GM12892 (cell line): Measurements from ENCODE around the gene DDX39B.

Source experiments
- DNase-seq: peaks from one replicate; pipeline ENCODE4 v3.0.0; 2011; ENCODE audit not compliant: insufficient read length
- FAIRE-seq: peaks from 2 replicates; lab custom pipeline; 2011; peaks lifted over from hg19 to GRCh38; lab: Jason Lieb, UNC
- POLR2A ChIP-seq: IDR thresholded peaks from 2 replicates; pipeline ENCODE4 v1.6.1; 2011; ENCODE audit warnings: low read depth, low read length, control low read depth
- POLR2AphosphoS5 ChIP-seq: IDR thresholded peaks from 2 replicates; pipeline ENCODE4 v1.6.1; 2011; ENCODE audit warnings: low read depth, low read length, control low read depth
- TAF1 ChIP-seq: IDR thresholded peaks from 2 replicates; pipeline ENCODE4 v1.6.1; 2011; ENCODE audit warnings: low read depth, mild to moderate bottlenecking, control low read depth, low read length, borderline replicate concordance

The DDX39B gene

DNA sequence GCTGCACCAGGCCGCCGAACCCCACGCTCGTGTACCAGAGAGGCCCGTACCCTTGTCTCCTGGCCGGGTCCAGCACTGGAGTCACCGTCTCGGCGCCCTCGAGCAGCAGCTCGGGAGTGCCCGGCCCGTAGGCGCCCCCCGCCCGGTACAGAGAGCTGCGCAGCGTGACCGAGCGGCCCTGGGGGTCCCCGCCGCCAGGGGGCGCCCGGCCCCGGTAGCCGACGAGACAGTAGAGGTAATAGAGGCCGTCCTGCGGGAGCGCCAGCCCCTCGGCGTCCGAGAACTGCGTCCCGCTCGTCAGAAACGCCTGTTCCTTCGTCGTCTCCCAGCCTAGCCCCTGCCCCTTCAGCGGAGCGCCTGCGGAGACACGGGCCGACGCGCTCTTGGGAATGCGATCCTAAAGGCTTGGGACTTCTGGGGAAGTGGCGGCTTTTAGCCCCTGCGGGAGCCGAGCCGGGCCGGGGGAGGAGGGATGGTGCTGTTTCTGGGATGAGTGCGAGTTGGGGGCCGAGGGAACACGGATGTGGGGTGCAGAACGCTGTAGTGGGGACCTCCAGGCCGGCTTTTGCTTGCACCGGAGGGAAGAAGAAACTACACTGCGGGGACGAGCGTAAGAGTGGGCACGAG is 39.1 kb upstream of the DDX39B start:
- FAIRE-seq (peak; percentile 92), DNase-seq (no peak)
- TF ChIP-seq POLR2A (peak; percentile 69; the same call in 1 of the 2 replicates), POLR2AphosphoS5 (peak; percentile 40; the same call in 1 of the 2 replicates), TAF1 (no peak; the same call in 1 of the 2 replicates)

DNA sequence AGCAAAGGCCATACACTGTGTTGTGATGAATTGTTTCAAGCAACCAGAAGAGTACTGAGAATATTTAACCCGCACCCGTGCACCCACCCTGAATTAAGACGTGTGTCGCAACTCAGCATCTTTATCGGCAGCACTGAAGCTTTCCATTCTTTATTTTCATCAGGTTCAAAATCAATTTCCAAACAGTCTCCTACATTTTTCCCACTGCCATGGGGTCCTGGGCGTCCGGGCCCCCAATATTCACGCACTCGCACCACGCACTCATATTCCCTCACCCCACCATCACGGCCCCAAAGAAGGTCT is 38.6 kb upstream of the DDX39B start:
- DNase-seq (no peak), FAIRE-seq (no peak)
- TF ChIP-seq POLR2A (no peak), POLR2AphosphoS5 (no peak)

GRCh38 chr6:31579546-31580437 is 38.0 kb upstream of the DDX39B start:
- peak; percentile 48; the same call in 1 of the 2 replicates for TF ChIP-seq POLR2A
- no peak for TF ChIP-seq POLR2AphosphoS5
- FAIRE-seq (peak; percentile 44), DNase-seq (no peak)

GRCh38 chr6:31579119-31579505 is 37.3 kb upstream of the DDX39B start:
- no peak for TF ChIP-seq POLR2AphosphoS5
- TF ChIP-seq POLR2A: no peak
- no peak for TF ChIP-seq TAF1
- FAIRE-seq (no peak), DNase-seq (no peak)

DNA sequence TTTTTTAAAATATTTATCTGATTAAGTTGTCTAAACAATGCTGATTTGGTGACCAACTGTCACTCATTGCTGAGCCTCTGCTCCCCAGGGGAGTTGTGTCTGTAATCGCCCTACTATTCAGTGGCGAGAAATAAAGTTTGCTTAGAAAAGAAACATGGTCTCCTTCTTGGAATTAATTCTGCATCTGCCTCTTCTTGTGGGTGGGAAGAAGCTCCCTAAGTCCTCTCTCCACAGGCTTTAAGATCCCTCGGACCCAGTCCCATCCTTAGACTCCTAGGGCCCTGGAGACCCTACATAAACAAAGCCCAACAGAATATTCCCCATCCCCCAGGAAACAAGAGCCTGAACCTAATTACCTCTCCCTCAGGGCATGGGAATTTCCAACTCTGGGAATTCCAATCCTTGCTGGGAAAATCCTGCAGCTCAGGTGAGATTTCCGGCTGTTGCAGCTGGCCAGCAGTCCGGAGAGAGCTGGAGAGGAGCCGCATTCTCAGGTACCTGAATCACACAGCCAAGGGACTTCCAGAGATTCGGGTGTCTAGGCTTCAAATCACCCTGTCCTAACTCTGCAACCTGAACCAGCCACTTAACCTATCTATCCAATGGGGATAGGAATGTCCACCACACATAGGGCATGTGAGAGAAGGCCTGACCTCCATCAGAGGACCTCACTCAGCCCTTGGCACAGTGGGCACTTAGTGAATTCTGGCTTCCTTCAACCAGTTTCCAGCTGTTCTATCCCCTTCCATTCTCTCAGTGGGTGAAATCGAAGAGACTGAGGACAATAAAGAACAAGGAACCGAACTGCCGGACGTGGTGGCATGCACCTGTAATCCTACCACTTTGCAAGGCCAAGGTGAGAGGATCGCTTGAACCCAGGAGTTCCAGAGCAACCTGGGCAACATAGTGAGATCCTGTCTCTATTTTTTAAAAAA is 36.6 kb upstream of the DDX39B start:
- peak; percentile 9 for FAIRE-seq
- TF ChIP-seq POLR2A (peak; percentile 81), POLR2AphosphoS5 (peak; percentile 81), TAF1 (no peak)
- DNase-seq: no peak

- DNase-seq (no peak), FAIRE-seq (no peak)
These were observed 35.8 kb upstream of the DDX39B start for GRCh38 chr6:31577579-31577966.

DNA sequence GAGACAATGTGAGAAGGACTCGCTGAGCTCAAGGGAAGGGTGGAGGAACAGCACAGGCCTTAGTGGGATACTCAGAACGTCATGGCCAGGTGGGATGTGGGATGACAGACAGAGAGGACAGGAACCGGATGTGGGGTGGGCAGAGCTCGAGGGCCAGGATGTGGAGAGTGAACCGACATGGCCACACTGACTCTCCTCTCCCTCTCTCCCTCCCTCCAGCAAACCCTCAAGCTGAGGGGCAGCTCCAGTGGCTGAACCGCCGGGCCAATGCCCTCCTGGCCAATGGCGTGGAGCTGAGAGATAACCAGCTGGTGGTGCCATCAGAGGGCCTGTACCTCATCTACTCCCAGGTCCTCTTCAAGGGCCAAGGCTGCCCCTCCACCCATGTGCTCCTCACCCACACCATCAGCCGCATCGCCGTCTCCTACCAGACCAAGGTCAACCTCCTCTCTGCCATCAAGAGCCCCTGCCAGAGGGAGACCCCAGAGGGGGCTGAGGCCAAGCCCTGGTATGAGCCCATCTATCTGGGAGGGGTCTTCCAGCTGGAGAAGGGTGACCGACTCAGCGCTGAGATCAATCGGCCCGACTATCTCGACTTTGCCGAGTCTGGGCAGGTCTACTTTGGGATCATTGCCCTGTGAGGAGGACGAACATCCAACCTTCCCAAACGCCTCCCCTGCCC is 35.2 kb upstream of the DDX39B start:
- TF ChIP-seq POLR2A: peak; percentile 68
- no peak for TF ChIP-seq TAF1
- peak; percentile 80 for TF ChIP-seq POLR2AphosphoS5
- no peak for DNase-seq
- FAIRE-seq: peak; percentile 89

More at GRCh38 chr6:31577579-31577966, 35.8 kb upstream of the DDX39B start:
- no peak for TF ChIP-seq TAF1
- TF ChIP-seq POLR2AphosphoS5: no peak; the same call in 1 of the 2 replicates
- no peak for TF ChIP-seq POLR2A

DNA sequence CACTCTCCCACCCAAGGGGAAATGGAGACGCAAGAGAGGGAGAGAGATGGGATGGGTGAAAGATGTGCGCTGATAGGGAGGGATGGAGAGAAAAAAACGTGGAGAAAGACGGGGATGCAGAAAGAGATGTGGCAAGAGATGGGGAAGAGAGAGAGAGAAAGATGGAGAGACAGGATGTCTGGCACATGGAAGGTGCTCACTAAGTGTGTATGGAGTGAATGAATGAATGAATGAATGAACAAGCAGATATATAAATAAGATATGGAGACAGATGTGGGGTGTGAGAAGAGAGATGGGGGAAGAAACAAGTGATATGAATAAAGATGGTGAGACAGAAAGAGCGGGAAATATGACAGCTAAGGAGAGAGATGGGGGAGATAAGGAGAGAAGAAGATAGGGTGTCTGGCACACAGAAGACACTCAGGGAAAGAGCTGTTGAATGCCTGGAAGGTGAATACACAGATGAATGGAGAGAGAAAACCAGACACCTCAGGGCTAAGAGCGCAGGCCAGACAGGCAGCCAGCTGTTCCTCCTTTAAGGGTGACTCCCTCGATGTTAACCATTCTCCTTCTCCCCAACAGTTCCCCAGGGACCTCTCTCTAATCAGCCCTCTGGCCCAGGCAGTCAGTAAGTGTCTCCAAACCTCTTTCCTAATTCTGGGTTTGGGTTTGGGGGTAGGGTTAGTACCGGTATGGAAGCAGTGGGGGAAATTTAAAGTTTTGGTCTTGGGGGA is 34.3 kb upstream of the DDX39B start:
- DNase-seq: no peak
- TF ChIP-seq POLR2AphosphoS5: no peak
- no peak for TF ChIP-seq POLR2A
- TF ChIP-seq TAF1: no peak
- peak; percentile 65 for FAIRE-seq

- no peak for DNase-seq
- FAIRE-seq: peak; percentile 93
- TF ChIP-seq TAF1 (peak; percentile 91), POLR2A (peak; percentile 100), POLR2AphosphoS5 (peak; percentile 100)
These were observed 33.6 kb upstream of the DDX39B start, which contains the start of gene TNF for GRCh38 chr6:31575335-31575901. TSS of gene TNF (plus strand) at chr6:31575565. CDS start at chr6:31575742, 177 bp downstream.
